Measurements from ENCODE around the gene APOC4. TPM values are rescaled to one million over a fixed set of nuclear protein-coding genes. Genes with fewer than 3 reads are reported as not detected.

APOC4 gene
- total and polyA plus RNA-seq, 3 donors from 2014 or later: not detected

- H3K4me1 ChIP-seq: peaks cover 22% of the 10 kb centered on the region
- no peaks in the 10 kb centered on the region for H3K36me3 ChIP-seq (ENCODE audit: low read depth, missing control alignments)
- 47 to 48% methylated on average over 12 of the region's 12 CpGs for WGBS, 2 donors
- DNase-seq: no peak
- TF ChIP-seq POLR2A (IDR thresholded peaks at IDR 0.05): no peak
- no peak for TF ChIP-seq CTCF (IDR thresholded peaks at IDR 0.05)
- no peaks in the 10 kb centered on the region for H3K9me3 ChIP-seq
- H3K27me3 ChIP-seq: no peaks in the 10 kb centered on the region
- H3K27ac ChIP-seq: peak overlapping the region in 1 of 2 donors; percentile 41
- H3K4me3 ChIP-seq: no peak overlapping the region
- intact Hi-C loops (cut with DNase I; ENCODE audit: low total_unique reads): loop anchor here (5.0 kb wide), 1 partner anchor 48 kb away; no protein-coding TSS in a partner anchor
Observed at GRCh38 chr19:44904426-44904994, 37.5 kb upstream of the APOC4 start.

GRCh38 chr19:44905437-44906160 lies 36.4 kb upstream of the APOC4 start, which contains the start of gene APOE:
Gene APOE, plus strand, starts transcription at chr19:44905796. Its CDS starts 829 bp downstream, at chr19:44906625.
- intact Hi-C loops (cut with DNase I; ENCODE audit: low total_unique reads): no loop called here
- TF ChIP-seq POLR2A (IDR thresholded peaks at IDR 0.05) (no peak), CTCF (IDR thresholded peaks at IDR 0.05) (no peak)
- Histone ChIP-seq H3K27ac (peak within 1 kb of the TSS; percentile 76 to 81), H3K27me3 (no peaks in the 10 kb centered on the region), H3K4me3 (peak within 1 kb of the TSS; percentile 46 to 62), H3K9me3 (no peaks in the 10 kb centered on the region), H3K4me1 (peaks cover 30% of the 10 kb centered on the region), H3K36me3 (ENCODE audit: low read depth, missing control alignments) (no peaks in the 10 kb centered on the region)
- DNase-seq: peak; percentile 50
- 0 to 1% methylated on average over 12 to 20 of the region's 20 CpGs for WGBS, 2 donors

- intact Hi-C loops (cut with DNase I; ENCODE audit: low total_unique reads): no loop called here
- TF ChIP-seq CTCF (IDR thresholded peaks at IDR 0.05): no peak
- Histone ChIP-seq H3K36me3 (ENCODE audit: low read depth, missing control alignments) (no peaks in the 10 kb centered on the region), H3K27ac (no peak overlapping the region), H3K27me3 (no peaks in the 10 kb centered on the region), H3K4me3 (no peak overlapping the region), H3K4me1 (peaks cover 46% of the 10 kb centered on the region), H3K9me3 (no peaks in the 10 kb centered on the region)
- DNase-seq: no peak
- WGBS, 2 donors: 75 to 90% methylated on average over 9 to 12 of the region's 12 CpGs
Observed at GRCh38 chr19:44907613-44908012, 34.4 kb upstream of the APOC4 start.

GRCh38 chr19:44908074-44908835 lies 33.8 kb upstream of the APOC4 start:
- H3K9me3 ChIP-seq: no peaks in the 10 kb centered on the region
- no peaks in the 10 kb centered on the region for H3K27me3 ChIP-seq
- peaks cover 50% of the 10 kb centered on the region for H3K4me1 ChIP-seq
- H3K27ac ChIP-seq: no peak overlapping the region
- peak overlapping the region in 1 of 2 donors; percentile 21 for H3K4me3 ChIP-seq
- DNase-seq: no peak
- intact Hi-C loops (cut with DNase I; ENCODE audit: low total_unique reads): no loop called here
- TF ChIP-seq POLR2A (IDR thresholded peaks at IDR 0.05) (no peak), CTCF (IDR thresholded peaks at IDR 0.05) (no peak)
- WGBS, 2 donors: 69 to 76% methylated on average over 17 to 46 of the region's 46 CpGs
- H3K36me3 ChIP-seq (ENCODE audit: low read depth, missing control alignments): no peaks in the 10 kb centered on the region

Data from testis (tissue), 3 donors.